HEK293T (cell line): ENCODE data around the gene CHRD.

Experiments
- ARNT ChIP-seq: fragments of 450-650 bp; IDR thresholded peaks from 2 replicates; pipeline ENCODE4 v1.6.1; 2017; ENCODE audit warnings: mild to moderate bottlenecking
- FOXK2 ChIP-seq: fragments of 450-650 bp; IDR thresholded peaks from 2 replicates; pipeline ENCODE4 v1.6.1; 2016; ENCODE audit warnings: mild to moderate bottlenecking
- SUZ12 ChIP-seq: fragments of 450-650 bp; IDR thresholded peaks from 2 replicates; pipeline ENCODE4 v1.6.1; 2016; ENCODE audit warnings: mild to moderate bottlenecking

DNA sequence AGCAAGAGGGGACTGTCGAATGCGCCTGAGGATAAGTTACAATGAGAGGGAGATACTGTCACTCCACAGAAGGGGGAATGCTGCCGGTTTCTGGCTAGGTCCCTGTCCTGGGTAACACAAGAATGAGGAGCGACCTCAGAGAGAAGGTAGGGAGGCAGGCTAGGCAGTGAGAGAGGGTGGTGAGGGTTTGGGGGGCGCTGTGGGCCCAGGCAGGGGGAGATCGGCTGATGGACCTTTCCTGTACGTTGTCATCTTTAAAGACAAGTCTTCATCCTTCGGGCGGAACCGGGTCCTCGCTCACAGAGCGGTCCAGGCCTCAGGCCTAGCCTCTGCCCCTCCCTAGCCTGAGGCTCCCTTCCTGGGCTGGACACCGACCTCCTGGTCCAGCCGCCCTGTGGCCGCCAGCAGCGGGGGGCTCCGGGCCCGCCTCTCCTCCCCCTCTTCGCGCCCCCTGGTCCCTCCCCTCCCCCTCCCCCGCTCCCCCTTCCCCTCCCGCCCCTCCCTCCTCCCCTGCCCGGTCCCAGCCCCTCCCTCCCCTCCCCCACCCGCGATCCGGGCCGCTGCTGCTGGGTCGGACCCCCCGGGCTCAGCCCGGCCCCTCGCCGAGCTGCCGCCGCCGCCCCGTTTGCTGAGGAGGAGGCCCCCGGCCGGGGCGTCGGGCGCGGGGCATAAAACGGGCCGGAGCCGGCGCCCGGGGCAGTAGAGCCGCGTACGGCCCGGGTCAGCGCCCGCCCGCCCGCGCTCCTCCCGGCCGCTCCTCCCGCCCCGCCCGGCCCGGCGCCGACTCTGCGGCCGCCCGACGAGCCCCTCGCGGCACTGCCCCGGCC lies at the start of gene CHRD:
- no peak for TF ChIP-seq ARNT
- no peak for TF ChIP-seq FOXK2
- TF ChIP-seq SUZ12, result no peak
